ENCODE data around the gene EMD.
"Not testable (repeated sequence)": the region's sequence is repeated elsewhere in the genome, so short reads cannot be mapped to it uniquely, and the experiment has no call there.

EMD gene

GRCh38 chrX:154378799-154379568 is at the start of gene EMD:
EMD (plus strand) TSS chrX:154379295; CDS start chrX:154379485, 190 bp downstream.
- peak; percentile 84 for DNase-seq (ENCODE audit: low spot score)

GRCh38 chrX:154332561-154332960 is 46.5 kb upstream of the EMD start:
- no peak for DNase-seq (ENCODE audit: low spot score)

GRCh38 chrX:154333116-154333515 is 46.0 kb upstream of the EMD start:
- DNase-seq (ENCODE audit: low spot score): no peak

GRCh38 chrX:154333837-154334271 is 45.2 kb upstream of the EMD start:
- no peak for DNase-seq (ENCODE audit: low spot score)

- DNase-seq (ENCODE audit: low spot score): no peak
Observed at GRCh38 chrX:154334496-154334895, 44.6 kb upstream of the EMD start.

- DNase-seq (ENCODE audit: low spot score): not testable (repeated sequence)
Observed at GRCh38 chrX:154341399-154342298, 37.4 kb upstream of the EMD start.

GRCh38 chrX:154343063-154343462 is 36.0 kb upstream of the EMD start:
- not testable (repeated sequence) for DNase-seq (ENCODE audit: low spot score)

GRCh38 chrX:154343620-154344019 is 35.5 kb upstream of the EMD start:
- DNase-seq (ENCODE audit: low spot score): not testable (repeated sequence)

GRCh38 chrX:154348114-154348531 is 31.0 kb upstream of the EMD start:
- no peak for DNase-seq (ENCODE audit: low spot score)

- no peak for DNase-seq (ENCODE audit: low spot score)
Observed at GRCh38 chrX:154348646-154349358, 30.3 kb upstream of the EMD start.

GRCh38 chrX:154349359-154349935 is 29.6 kb upstream of the EMD start:
- DNase-seq (ENCODE audit: low spot score): no peak

- no peak for DNase-seq (ENCODE audit: low spot score)
Observed at GRCh38 chrX:154349979-154350378, 29.1 kb upstream of the EMD start.

GRCh38 chrX:154350429-154351182 is 28.5 kb upstream of the EMD start:
- no peak for DNase-seq (ENCODE audit: low spot score)

- no peak for DNase-seq (ENCODE audit: low spot score)
Observed at GRCh38 chrX:154351183-154352011, 27.7 kb upstream of the EMD start.

- no peak for DNase-seq (ENCODE audit: low spot score)
Observed at GRCh38 chrX:154352012-154352401, 27.1 kb upstream of the EMD start.

GRCh38 chrX:154352466-154352865 is 26.6 kb upstream of the EMD start:
- DNase-seq (ENCODE audit: low spot score): no peak

GRCh38 chrX:154353172-154353843 is 25.8 kb upstream of the EMD start:
- no peak for DNase-seq (ENCODE audit: low spot score)

- DNase-seq (ENCODE audit: low spot score): no peak
Observed at GRCh38 chrX:154354013-154354412, 25.1 kb upstream of the EMD start.

GRCh38 chrX:154354516-154354915 is 24.6 kb upstream of the EMD start:
- no peak for DNase-seq (ENCODE audit: low spot score)
